OCI-LY3 (cell line): ENCODE measurements around the gene GRID2.

Experiments used
- H2AFZ ChIP-seq: fragments of 200-600, 300-600 bp; shearing (Covaris generic); 2 replicates; pipeline ENCODE4 v1.6.0; 2014; ENCODE audit warnings: antibody characterized with exemption, low read depth, low read length
- H3K27ac ChIP-seq: fragments of 200-600, 300-600 bp; sonication (generic); 2 replicates; pipeline ENCODE4 v1.5.1; 2014; ENCODE audit warnings: mild to moderate bottlenecking, low read length, moderate library complexity, mixed read lengths
- H3K27me3 ChIP-seq: fragments of 200-600, 300-600 bp; sonication (generic); 2 replicates; pipeline ENCODE4 v1.6.1; 2014; ENCODE audit warnings: low read depth, low read length, mixed read lengths
- H3K36me3 ChIP-seq: fragments of 200-600, 300-600 bp; sonication (generic); replicated peaks from 2 replicates; pipeline ENCODE3; 2014; ENCODE audit warnings: low read depth, low read length, mixed read lengths
- H3K4me1 ChIP-seq: fragments of 300-600, 200-600 bp; sonication (generic); 2 replicates; pipeline ENCODE4 v1.6.1; 2014; ENCODE audit warnings: low read length, mixed read lengths
- H3K4me2 ChIP-seq: fragments of 200-600, 300-600 bp; sonication (generic); 2 replicates; pipeline ENCODE4 v1.6.1; 2014; ENCODE audit warnings: low read length, mixed read lengths
- H3K4me3 ChIP-seq: fragments of 300-600, 200-600 bp; sonication (generic); 2 replicates; pipeline ENCODE4 v1.5.1; 2014; ENCODE audit warnings: antibody characterized with exemption, mild to moderate bottlenecking, low read length, moderate library complexity
- H3K79me2 ChIP-seq: fragments of 300-600, 200-600 bp; shearing (Covaris generic); 2 replicates; pipeline ENCODE4 v1.6.1; 2014; ENCODE audit warnings: mild to moderate bottlenecking, low read length, mixed read lengths
- H3K9ac ChIP-seq: fragments of 300-600, 200-600 bp; shearing (Covaris generic); 2 replicates; pipeline ENCODE4 v1.6.0; 2014; ENCODE audit warnings: mild to moderate bottlenecking, low read length, moderate library complexity
- H3K9me3 ChIP-seq: fragments of 200-600, 300-600 bp; shearing (Covaris generic); 2 replicates; pipeline ENCODE4 v1.6.1; 2014; ENCODE audit warnings: low read length, mixed read lengths; ENCODE audit not compliant: insufficient read depth
- H4K20me1 ChIP-seq: fragments of 200-600, 300-600 bp; sonication (generic); 2 replicates; pipeline ENCODE4 v1.6.1; 2016; ENCODE audit warnings: low read length, mixed read lengths; ENCODE audit not compliant: insufficient read depth
- EZH2phosphoT487 ChIP-seq: fragments of 200-600 bp; shearing (Covaris generic); IDR thresholded peaks from 2 replicates; pipeline ENCODE4 v1.6.1; 2018; ENCODE audit warnings: antibody characterized with exemption, mixed run types, low read depth
- TF ChIP-seq, protein P1 (sequence below): fragments of 200-600, 300-600 bp; sonication (generic); IDR thresholded peaks from 2 replicates; pipeline ENCODE4 v1.5.1; 2014; ENCODE audit warnings: antibody characterized with exemption, low read length, low read depth

GRID2 gene

GRCh38 chr4:93320356-93320755 lies 1016.6 kb downstream of the GRID2 start:
- Histone ChIP-seq H3K9ac (no peak overlapping the region), H3K4me2 (no peak overlapping the region), H3K36me3 (no peaks in the 10 kb centered on the region), H4K20me1 (no peaks in the 10 kb centered on the region), H3K9me3 (no peaks in the 10 kb centered on the region), H2AFZ (no peak overlapping the region), H3K4me3 (no peak overlapping the region), H3K27me3 (no peaks in the 10 kb centered on the region), H3K4me1 (no peaks in the 10 kb centered on the region), H3K27ac (no peak overlapping the region), H3K79me2 (no peaks in the 10 kb centered on the region)
- TF ChIP-seq EZH2phosphoT487 = no peak
- TF ChIP-seq, protein P1, sequence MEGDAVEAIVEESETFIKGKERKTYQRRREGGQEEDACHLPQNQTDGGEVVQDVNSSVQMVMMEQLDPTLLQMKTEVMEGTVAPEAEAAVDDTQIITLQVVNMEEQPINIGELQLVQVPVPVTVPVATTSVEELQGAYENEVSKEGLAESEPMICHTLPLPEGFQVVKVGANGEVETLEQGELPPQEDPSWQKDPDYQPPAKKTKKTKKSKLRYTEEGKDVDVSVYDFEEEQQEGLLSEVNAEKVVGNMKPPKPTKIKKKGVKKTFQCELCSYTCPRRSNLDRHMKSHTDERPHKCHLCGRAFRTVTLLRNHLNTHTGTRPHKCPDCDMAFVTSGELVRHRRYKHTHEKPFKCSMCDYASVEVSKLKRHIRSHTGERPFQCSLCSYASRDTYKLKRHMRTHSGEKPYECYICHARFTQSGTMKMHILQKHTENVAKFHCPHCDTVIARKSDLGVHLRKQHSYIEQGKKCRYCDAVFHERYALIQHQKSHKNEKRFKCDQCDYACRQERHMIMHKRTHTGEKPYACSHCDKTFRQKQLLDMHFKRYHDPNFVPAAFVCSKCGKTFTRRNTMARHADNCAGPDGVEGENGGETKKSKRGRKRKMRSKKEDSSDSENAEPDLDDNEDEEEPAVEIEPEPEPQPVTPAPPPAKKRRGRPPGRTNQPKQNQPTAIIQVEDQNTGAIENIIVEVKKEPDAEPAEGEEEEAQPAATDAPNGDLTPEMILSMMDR = no peak

DNA sequence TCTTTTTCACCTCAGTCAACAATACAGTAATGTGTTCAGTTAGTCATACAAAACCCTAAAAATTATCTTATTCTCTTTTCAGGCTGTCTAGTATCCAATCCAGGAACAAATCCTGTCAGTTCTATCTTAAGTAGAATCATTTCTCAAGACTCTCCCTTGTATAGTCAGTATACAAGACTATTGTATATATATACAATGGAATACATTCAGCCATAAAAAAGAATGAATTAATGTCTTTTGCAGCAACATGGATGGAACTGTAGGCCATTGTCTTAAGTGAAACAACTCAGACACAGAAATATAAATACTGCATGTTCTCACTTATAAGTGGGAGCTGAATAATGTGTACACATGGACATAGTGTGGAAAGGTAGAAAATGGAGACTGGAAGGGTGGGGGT lies 1023.6 kb downstream of the GRID2 start:
- H3K4me2 ChIP-seq = no peak overlapping the region
- no peak overlapping the region for H3K9ac ChIP-seq
- no peaks in the 10 kb centered on the region for H3K27me3 ChIP-seq
- no peaks in the 10 kb centered on the region for H3K79me2 ChIP-seq
- no peak overlapping the region for H3K4me3 ChIP-seq
- TF ChIP-seq EZH2phosphoT487 = no peak
- TF ChIP-seq, protein P1 = no peak
- no peak overlapping the region for H2AFZ ChIP-seq
- H3K36me3 ChIP-seq = no peaks in the 10 kb centered on the region
- H3K9me3 ChIP-seq = no peaks in the 10 kb centered on the region
- no peak overlapping the region for H3K27ac ChIP-seq
- H3K4me1 ChIP-seq = no peaks in the 10 kb centered on the region
- H4K20me1 ChIP-seq = no peaks in the 10 kb centered on the region

GRCh38 chr4:93334003-93334402 lies 1030.2 kb downstream of the GRID2 start:
- no peak overlapping the region for H2AFZ ChIP-seq
- no peak overlapping the region for H3K9ac ChIP-seq
- H4K20me1 ChIP-seq = no peaks in the 10 kb centered on the region
- peak overlapping the region; percentile 16; the same call in 1 of the 2 replicates for H3K4me2 ChIP-seq
- H3K79me2 ChIP-seq = no peaks in the 10 kb centered on the region
- H3K4me3 ChIP-seq = no peak overlapping the region
- H3K27ac ChIP-seq = no peak overlapping the region
- no peaks in the 10 kb centered on the region for H3K27me3 ChIP-seq
- peaks cover 5% of the 10 kb centered on the region; the same call in 1 of the 2 replicates for H3K4me1 ChIP-seq
- no peaks in the 10 kb centered on the region for H3K9me3 ChIP-seq
- TF ChIP-seq, protein P1 = no peak
- TF ChIP-seq EZH2phosphoT487 = no peak
- H3K36me3 ChIP-seq = no peaks in the 10 kb centered on the region

DNA sequence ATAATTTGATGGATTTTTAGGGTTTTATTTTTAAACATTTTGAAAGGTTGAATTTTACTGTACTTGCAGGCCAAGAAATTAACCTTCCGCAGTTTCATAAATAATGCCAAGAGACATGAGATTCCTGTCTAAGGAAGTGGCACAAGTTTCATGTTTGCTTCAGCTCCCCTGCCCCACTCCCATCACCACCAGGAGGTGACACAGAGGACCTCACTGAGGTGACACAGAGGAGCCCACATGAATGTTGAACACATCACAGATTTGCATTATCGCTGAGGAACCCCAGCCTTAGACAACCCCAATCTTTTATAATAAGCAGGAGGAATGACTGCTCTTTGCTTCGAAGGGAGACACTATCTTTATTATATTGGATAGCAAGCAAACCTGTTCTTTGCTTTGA lies 1033.4 kb downstream of the GRID2 start:
- H3K4me2 ChIP-seq = no peak overlapping the region
- no peaks in the 10 kb centered on the region for H3K9me3 ChIP-seq
- peaks cover 16% of the 10 kb centered on the region for H3K4me1 ChIP-seq
- no peak overlapping the region for H3K27ac ChIP-seq
- no peak overlapping the region for H3K9ac ChIP-seq
- H4K20me1 ChIP-seq = no peaks in the 10 kb centered on the region
- no peaks in the 10 kb centered on the region for H3K36me3 ChIP-seq
- TF ChIP-seq, protein P1 = no peak
- no peak for TF ChIP-seq EZH2phosphoT487
- no peaks in the 10 kb centered on the region for H3K79me2 ChIP-seq
- no peak overlapping the region for H3K4me3 ChIP-seq
- H2AFZ ChIP-seq = no peak overlapping the region
- no peaks in the 10 kb centered on the region for H3K27me3 ChIP-seq
